IMR-90 (cell line): ENCODE measurements around the gene TAS2R40. TPM values are rescaled to one million over a fixed set of nuclear protein-coding genes. Genes with fewer than 3 reads are reported as not detected.

ENCODE experiments used
- ATAC-seq: fragments of 200-7000 bp; cut with Tn5 transposase; 2 replicates; pipeline ENCODE4 v1.9.1; 2020; ENCODE audit warnings: low read depth, mild to moderate bottlenecking, moderate library complexity
- BruUV-seq: library from RNA; stranded (reverse); fragments of 400-500 nt; replicated peaks from 2 replicates; lab custom pipeline; 2021; lab: Mats Ljungman, UMichigan
- CTCF ChIA-PET: fragments of 300-600 bp; formaldehyde crosslinking; extraction: SDS; loops from one replicate; lab custom pipeline; 2021; ENCODE audit warnings: antibody characterized with exemption; lab: Yijun Ruan, JAX
- POLR2A ChIA-PET: fragments of 300-600 bp; sonication (Branson Sonifier 250); formaldehyde crosslinking; loops from one replicate; lab custom pipeline; 2022; ENCODE audit warnings: antibody characterized with exemption; ENCODE audit not compliant: unreplicated experiment; lab: Charles Lee
- DNase-seq: peaks from one replicate; pipeline ENCODE4 v3.0.0; 2013
- H2AFZ ChIP-seq: replicated peaks from 2 replicates; pipeline ENCODE3; 2013; ENCODE audit warnings: low read length, mild to moderate bottlenecking; ENCODE audit not compliant: poor library complexity
- H2AK5ac ChIP-seq: 2 replicates; pipeline ENCODE4 v1.6.1; 2013; ENCODE audit warnings: low read depth, low read length, inconsistent platforms
- H2AK9ac ChIP-seq: replicated peaks from 2 replicates; pipeline ENCODE3; 2013; ENCODE audit warnings: mild to moderate bottlenecking, low read depth, low read length, moderate library complexity; ENCODE audit not compliant: poor library complexity
- H2BK120ac ChIP-seq: 2 replicates; pipeline ENCODE4 v1.6.1; 2013; ENCODE audit warnings: low read depth, low read length, inconsistent platforms
- H2BK15ac ChIP-seq: 3 replicates; pipeline ENCODE4 v1.6.1; 2013; ENCODE audit warnings: low read depth, low read length, inconsistent platforms
- H2BK20ac ChIP-seq: 2 replicates; pipeline ENCODE4 v1.6.1; 2013; ENCODE audit warnings: low read depth, mild to moderate bottlenecking, inconsistent platforms, low read length, moderate library complexity
- H2BK5ac ChIP-seq: 2 replicates; pipeline ENCODE4 v1.6.1; 2013; ENCODE audit warnings: mild to moderate bottlenecking, low read depth, low read length, inconsistent platforms; ENCODE audit not compliant: poor library complexity, severe bottlenecking
- H3K14ac ChIP-seq: replicated peaks from 2 replicates; pipeline ENCODE4 v1.6.1; 2013; ENCODE audit warnings: low read depth, low read length, inconsistent platforms
- H3K18ac ChIP-seq: 2 replicates; pipeline ENCODE4 v1.6.1; 2013; ENCODE audit warnings: low read depth, low read length, control low read depth
- H3K23ac ChIP-seq: 2 replicates; pipeline ENCODE4 v1.6.1; 2013; ENCODE audit warnings: low read depth, low read length, inconsistent platforms
- H3K27ac ChIP-seq: 2 replicates; pipeline ENCODE4 v1.5.1; 2013; ENCODE audit warnings: mild to moderate bottlenecking, control low read depth, low read length; ENCODE audit not compliant: insufficient read depth
- H3K27me3 ChIP-seq: 2 replicates; pipeline ENCODE4 v1.6.1; 2013; ENCODE audit warnings: low read length; ENCODE audit not compliant: control insufficient read depth, insufficient read depth
- H3K36me3 ChIP-seq: 2 replicates; pipeline ENCODE4 v1.6.1; 2013; ENCODE audit warnings: low read length, mixed read lengths; ENCODE audit not compliant: control insufficient read depth, insufficient read depth
- H3K4ac ChIP-seq: 2 replicates; pipeline ENCODE4 v1.6.1; 2013; ENCODE audit warnings: low read depth, low read length, inconsistent platforms
- H3K4me1 ChIP-seq: 2 replicates; pipeline ENCODE4 v1.6.1; 2013; ENCODE audit warnings: low read length, mixed read lengths; ENCODE audit not compliant: control insufficient read depth, insufficient read depth
- H3K4me2 ChIP-seq: 2 replicates; pipeline ENCODE4 v1.6.1; 2013; ENCODE audit warnings: low read depth, mild to moderate bottlenecking, control low read depth, low read length, moderate library complexity
- H3K4me3 ChIP-seq: 2 replicates; pipeline ENCODE4 v1.5.1; 2013; ENCODE audit warnings: low read depth, mild to moderate bottlenecking, control low read depth, low read length, moderate library complexity; ENCODE audit not compliant: insufficient read depth
- H3K56ac ChIP-seq: 2 replicates; pipeline ENCODE4 v1.6.1; 2013; ENCODE audit warnings: low read length, inconsistent platforms; ENCODE audit not compliant: insufficient read depth; ENCODE audit errors: extremely low read depth
- H3K79me1 ChIP-seq, 2 experiments: 2 replicates each; pipeline ENCODE4 v1.6.1; 2013; ENCODE audit warnings: low read length in 2 of 2, inconsistent platforms in 1 of 2, low read depth in 1 of 2
- H3K9ac ChIP-seq: 2 replicates; pipeline ENCODE4 v1.6.1; 2013; ENCODE audit warnings: low read depth, low read length, control low read depth
- H3K9me1 ChIP-seq: 2 replicates; pipeline ENCODE4 v1.6.1; 2013; ENCODE audit warnings: low read length, inconsistent platforms; ENCODE audit not compliant: insufficient read depth
- H3K9me3 ChIP-seq: 2 replicates; pipeline ENCODE4 v1.6.1; 2013; ENCODE audit warnings: low read length; ENCODE audit not compliant: control insufficient read depth, insufficient read depth
- H4K20me1 ChIP-seq: 2 replicates; pipeline ENCODE4 v1.6.1; 2013; ENCODE audit warnings: low read length, inconsistent platforms; ENCODE audit not compliant: insufficient read depth
- H4K5ac ChIP-seq: 2 replicates; pipeline ENCODE4 v1.6.1; 2013; ENCODE audit warnings: mild to moderate bottlenecking, low read depth, low read length, control low read depth
- H4K8ac ChIP-seq, 2 experiments: 2 replicates each; pipeline ENCODE4 v1.6.1; 2013; ENCODE audit warnings: low read depth in 2 of 2, low read length in 2 of 2, control low read depth in 1 of 2, inconsistent platforms in 1 of 2
- H4K91ac ChIP-seq: 2 replicates; pipeline ENCODE4 v1.6.1; 2013; ENCODE audit warnings: low read depth, low read length, inconsistent platforms; ENCODE audit not compliant: insufficient read depth
- BHLHE40 ChIP-seq: fragments of 150-350 bp; IDR thresholded peaks from 2 replicates; pipeline ENCODE4 v1.6.1; 2016; ENCODE audit warnings: mild to moderate bottlenecking, low read depth, low read length
- CEBPB ChIP-seq: IDR thresholded peaks from 2 replicates; pipeline ENCODE4 v1.6.1; 2012; ENCODE audit warnings: low read depth, low read length, improper control_type of control experiment
- CHD1 ChIP-seq: IDR thresholded peaks from 2 replicates; pipeline ENCODE4 v1.6.1; 2012; ENCODE audit warnings: low read depth, low read length, improper control_type of control experiment
- CTCF ChIP-seq: conservative IDR thresholded peaks from 2 replicates; pipeline ENCODE4 v1.5.1; 2012; ENCODE audit warnings: mild to moderate bottlenecking, low read depth, low read length, improper control_type of control experiment
- ELK1 ChIP-seq: fragments of 150-350 bp; IDR thresholded peaks from 2 replicates; pipeline ENCODE4 v1.6.1; 2016; ENCODE audit warnings: low read depth, mild to moderate bottlenecking, low read length, moderate library complexity, borderline replicate concordance
- FOS ChIP-seq: fragments of 150-350 bp; IDR thresholded peaks from 2 replicates; pipeline ENCODE4 v1.6.1; 2016; ENCODE audit warnings: low read depth, low read length
- MAFK ChIP-seq: IDR thresholded peaks from 2 replicates; pipeline ENCODE4 v1.6.1; 2012; ENCODE audit warnings: low read depth, low read length, improper control_type of control experiment
- MAZ ChIP-seq: IDR thresholded peaks from 2 replicates; pipeline ENCODE4 v1.6.1; 2012; ENCODE audit warnings: low read depth, mild to moderate bottlenecking, low read length, improper control_type of control experiment, moderate library complexity, borderline replicate concordance
- MXI1 ChIP-seq: IDR thresholded peaks from 2 replicates; pipeline ENCODE4 v1.6.1; 2012; ENCODE audit warnings: low read depth, mild to moderate bottlenecking, low read length, moderate library complexity, borderline replicate concordance
- NFE2L2 ChIP-seq: fragments of 150-350 bp; IDR thresholded peaks from 2 replicates; pipeline ENCODE4 v1.6.1; 2016; ENCODE audit warnings: low read depth, mild to moderate bottlenecking, low read length
- POLR2A ChIP-seq: IDR thresholded peaks from 2 replicates; pipeline ENCODE4 v1.6.1; 2012; ENCODE audit warnings: mild to moderate bottlenecking, low read depth, low read length
- RAD21 ChIP-seq: IDR thresholded peaks from 2 replicates; pipeline ENCODE4 v1.6.1; 2012; ENCODE audit warnings: low read length, improper control_type of control experiment
- RCOR1 ChIP-seq: IDR thresholded peaks from 2 replicates; pipeline ENCODE4 v1.6.1; 2012; ENCODE audit warnings: mild to moderate bottlenecking, low read length, improper control_type of control experiment; ENCODE audit not compliant: insufficient replicate concordance
- RFX5 ChIP-seq: IDR thresholded peaks from 2 replicates; pipeline ENCODE4 v1.8.0; 2012; ENCODE audit warnings: low read depth, mild to moderate bottlenecking, low read length, moderate library complexity
- SMC3 ChIP-seq: fragments of 150-350 bp; IDR thresholded peaks from 2 replicates; pipeline ENCODE4 v1.6.1; 2016; ENCODE audit warnings: low read depth, mild to moderate bottlenecking, antibody characterized with exemption, low read length, moderate library complexity
- USF2 ChIP-seq: fragments of 150-350 bp; IDR thresholded peaks from 2 replicates; pipeline ENCODE4 v1.6.1; 2017; ENCODE audit warnings: mild to moderate bottlenecking, antibody characterized with exemption, low read length, low read depth
- WGBS, 2 experiments: methylation state at CpG; one replicate each; pipeline versions ENCODE4 v1.1.5 to v1.1.7; 2013; ENCODE audit warnings: missing lambda C conversion rate in 2 of 2; ENCODE audit not compliant: insufficient read length in 1 of 2; ENCODE audit errors: extremely low coverage in 2 of 2; 5-methylcytosine and 5-hydroxymethylcytosine counted together
- dilution Hi-C: fragments of 300-500 bp; cut with HindIII; formaldehyde crosslinking; loops from one replicate; pipeline ENCODE4 v1.14.3; 2018; ENCODE audit warnings: low sequenced_read_pairs; ENCODE audit not compliant: unreplicated experiment
- in situ Hi-C: fragments of 300-500 bp; cut with MboI; formaldehyde crosslinking; loops from 3 replicates; pipeline ENCODE4 v1.14.3; 2019; ENCODE audit warnings: low sequenced_read_pairs, inconsistent platforms, mixed read lengths
- intact Hi-C: fragments of 100-400 bp; cut with micrococcal nuclease; formaldehyde crosslinking; loops from 2 replicates; pipeline ENCODE4 v1.10.0; 2022
- polyA plus RNA-seq, 3 experiments: library from polyadenylated mRNA; depleted of rRNA; stranded (reverse); fragments of >200 nt; gene quantifications; 2 replicates each; pipeline ENCODE4 v1.2.3, GENCODE V29; 2012; ENCODE audit warnings: low replicate concordance in 1 of 3
- total RNA-seq: library from RNA; depleted of rRNA; stranded (reverse); fragments of >200 nt; gene quantifications from 2 replicates; pipeline ENCODE4 v1.2.3, GENCODE V29; 2012

TAS2R40 gene
- total and polyA plus RNA-seq, 2 of the 4 experiments (the other 2 are of a cell fraction), result not detected

- no peak overlapping the region for H2AFZ ChIP-seq
- H3K56ac ChIP-seq, result no peak overlapping the region
- WGBS, 2 experiments, result no CpG with 5 or more reads among the region's 1 CpG
- no peaks in the 10 kb centered on the region for H4K20me1 ChIP-seq
- ChIA-PET POLR2A (no interaction called here), CTCF (interaction anchor here (0.9 kb wide), 1 partner anchor 13 kb away, joined by 3 read pairs; no protein-coding TSS in a partner anchor)
- no peak overlapping the region for H3K4me3 ChIP-seq
- peaks cover 2% of the 10 kb centered on the region; the same call in 1 of the 2 replicates for H3K4me1 ChIP-seq
- H3K27ac ChIP-seq, result no peak overlapping the region
- TF ChIP-seq NFE2L2 (no peak), POLR2A (no peak), USF2 (no peak), FOS (no peak), CHD1 (no peak), CEBPB (no peak), SMC3 (no peak), MAZ (no peak), CTCF (no peak), RCOR1 (no peak), BHLHE40 (no peak), RFX5 (no peak), RAD21 (no peak), MAFK (no peak), ELK1 (no peak), MXI1 (no peak)
- peaks cover 8% of the 10 kb centered on the region; the same call in 1 of the 2 replicates for H3K9me1 ChIP-seq
- no peak overlapping the region for H2BK20ac ChIP-seq
- H3K14ac ChIP-seq, result no peak overlapping the region
- no peak overlapping the region for H4K8ac ChIP-seq
- H3K4me2 ChIP-seq, result no peak overlapping the region
- H2BK15ac ChIP-seq, result no peak overlapping the region
- H2AK5ac ChIP-seq, result no peak overlapping the region
- no peak overlapping the region for H2AK9ac ChIP-seq
- no TSS peak for BruUV-seq
- H3K79me1 ChIP-seq, result no peaks in the 10 kb centered on the region
- no peak overlapping the region for H3K4ac ChIP-seq
- no peak overlapping the region for H4K5ac ChIP-seq
- no peaks in the 10 kb centered on the region for H3K9me3 ChIP-seq
- no peak overlapping the region for H3K18ac ChIP-seq
- no peak overlapping the region for H2BK120ac ChIP-seq
- H3K27me3 ChIP-seq, result peaks cover 13% of the 10 kb centered on the region
- H2BK5ac ChIP-seq, result no peak overlapping the region
- H4K91ac ChIP-seq, result no peak overlapping the region
- intact Hi-C loops (no loop called here), dilution Hi-C loops (no loop called here), in situ Hi-C loops (no loop called here)
- no peaks in the 10 kb centered on the region for H3K36me3 ChIP-seq
- ATAC-seq (no peak), DNase-seq (no peak)
- H3K23ac ChIP-seq, result no peak overlapping the region
- no peak overlapping the region for H3K9ac ChIP-seq
These were observed 6.0 kb downstream of the TAS2R40 start for GRCh38 chr7:143227806-143228205.
